GM12891 (cell line): ENCODE results near the gene FCHO1.

Source experiments
- DNase-seq: peaks from one replicate; pipeline ENCODE4 v3.0.0; 2011; ENCODE audit warnings: low spot score; ENCODE audit not compliant: insufficient read length
- FAIRE-seq: peaks from 2 replicates; lab custom pipeline; 2011; peaks lifted over from hg19 to GRCh38; lab: Jason Lieb, UNC
- PAX5 ChIP-seq: IDR thresholded peaks from 2 replicates; pipeline ENCODE4 v1.6.1; 2011; ENCODE audit warnings: low read length, moderate library complexity, mild to moderate bottlenecking; ENCODE audit not compliant: insufficient read depth, severe bottlenecking
- POLR2A ChIP-seq: IDR thresholded peaks from 2 replicates; pipeline ENCODE4 v1.6.1; 2011; ENCODE audit warnings: low read depth, low read length, control low read depth
- POLR2AphosphoS5 ChIP-seq: IDR thresholded peaks from 2 replicates; pipeline ENCODE4 v1.6.1; 2011; ENCODE audit warnings: low read depth, low read length, control low read depth
- POU2F2 ChIP-seq: IDR thresholded peaks from 2 replicates; pipeline ENCODE4 v1.6.1; 2011; ENCODE audit warnings: low read depth, mild to moderate bottlenecking, control low read depth, low read length, moderate library complexity
- SPI1 ChIP-seq: IDR thresholded peaks from 2 replicates; pipeline ENCODE4 v1.6.1; 2011; ENCODE audit warnings: low read depth, low read length, control low read depth
- TAF1 ChIP-seq: IDR thresholded peaks from 2 replicates; pipeline ENCODE4 v1.6.1; 2011; ENCODE audit warnings: low read depth, low read length, control low read depth

The FCHO1 gene

GRCh38 chr19:17830567-17831418 is 79.5 kb downstream of the FCHO1 start:
- FAIRE-seq (no peak), DNase-seq (peak; percentile 90)
- TF ChIP-seq SPI1 (peak; percentile 24; the same call in 1 of the 2 replicates), PAX5 (no peak)

- DNase-seq (no peak), FAIRE-seq (no peak)
- TF ChIP-seq SPI1 (no peak), TAF1 (no peak), POLR2A (no peak), POU2F2 (no peak), PAX5 (no peak), POLR2AphosphoS5 (no peak)
These were observed 80.2 kb downstream of the FCHO1 start for GRCh38 chr19:17831419-17831888.

DNA sequence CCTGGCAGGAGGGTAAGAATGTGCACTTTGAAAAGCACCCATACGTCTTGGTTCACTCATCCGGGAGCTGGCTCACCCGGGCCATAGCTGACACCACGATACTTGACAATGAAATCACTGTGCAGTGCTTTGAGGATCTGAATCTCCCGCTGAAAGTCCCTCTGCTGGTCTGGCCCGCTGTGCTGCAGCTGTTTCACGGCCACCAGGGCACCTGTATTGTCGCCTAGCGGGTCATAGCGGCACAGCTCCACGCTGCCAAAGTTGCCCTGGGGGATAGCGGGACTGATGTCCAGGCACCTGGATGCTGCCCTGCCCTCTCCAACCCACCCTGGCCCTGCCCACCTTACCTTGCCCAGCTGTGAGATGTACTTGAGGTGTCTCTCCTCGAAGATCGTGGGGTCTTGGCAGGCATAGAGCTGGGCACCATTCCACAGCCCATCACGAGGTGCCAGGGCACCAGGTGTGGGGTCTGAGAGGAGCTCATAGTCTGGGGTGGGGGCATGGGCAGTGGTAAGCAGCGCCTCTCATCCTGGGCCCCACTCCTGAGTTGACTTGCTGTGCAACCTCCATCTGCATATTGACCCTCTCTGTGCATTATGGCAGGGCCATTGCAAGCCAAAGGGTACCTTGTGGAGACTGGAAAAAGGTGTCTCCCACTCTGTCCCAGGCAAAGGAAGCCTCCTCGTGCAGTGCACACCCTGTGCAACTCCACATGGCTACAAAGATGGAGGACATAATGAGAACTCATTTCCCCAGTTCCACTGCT is 81.3 kb downstream of the FCHO1 start:
- FAIRE-seq (no peak), DNase-seq (no peak)
- TF ChIP-seq SPI1 (no peak), TAF1 (no peak), PAX5 (no peak), POLR2A (no peak), POLR2AphosphoS5 (no peak), POU2F2 (no peak)

DNA sequence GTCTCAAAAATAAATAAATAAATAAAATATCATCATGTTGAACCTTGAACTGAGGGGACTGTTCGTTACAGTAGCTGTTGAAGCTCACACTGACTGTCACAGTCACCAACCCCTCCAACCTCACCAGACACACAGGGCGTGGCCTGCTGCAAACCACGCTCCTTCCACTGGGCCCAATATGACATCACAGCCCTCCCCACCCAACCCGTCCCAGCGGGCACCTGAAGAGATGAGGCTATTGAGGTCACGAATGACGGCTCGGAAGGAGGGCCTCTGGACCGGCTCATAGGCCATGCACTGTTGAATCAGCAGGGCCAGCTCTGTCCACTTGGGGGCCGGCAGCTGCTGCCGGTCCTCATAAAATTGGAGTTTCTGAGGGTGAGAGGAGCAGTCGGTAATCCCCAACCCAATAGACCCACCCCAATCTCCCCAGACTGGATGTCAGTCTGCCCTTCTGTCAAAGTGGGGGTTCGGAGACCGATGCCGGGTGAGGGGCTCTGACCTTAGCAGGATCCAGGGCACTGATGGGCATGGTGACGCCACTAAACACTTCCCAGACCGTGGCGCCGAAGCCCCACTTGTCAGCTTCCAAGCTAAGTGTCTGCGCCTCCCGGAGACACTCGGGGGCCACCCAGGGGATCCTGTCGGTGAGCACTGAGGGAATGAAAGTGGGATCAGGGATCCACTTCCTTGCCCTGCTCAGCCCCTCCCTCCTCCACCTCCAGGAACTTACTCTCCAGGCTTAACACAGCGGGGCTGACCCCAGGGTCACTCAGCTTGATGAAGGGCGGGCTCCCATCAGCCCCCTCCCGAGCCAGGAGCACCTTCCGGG is 83.3 kb downstream of the FCHO1 start:
- DNase-seq: no peak
- no peak for TF ChIP-seq PAX5
- no peak for TF ChIP-seq SPI1
- no peak for TF ChIP-seq POU2F2
- no peak for TF ChIP-seq POLR2AphosphoS5
- no peak for TF ChIP-seq TAF1
- no peak for TF ChIP-seq POLR2A
- no peak for FAIRE-seq

DNA sequence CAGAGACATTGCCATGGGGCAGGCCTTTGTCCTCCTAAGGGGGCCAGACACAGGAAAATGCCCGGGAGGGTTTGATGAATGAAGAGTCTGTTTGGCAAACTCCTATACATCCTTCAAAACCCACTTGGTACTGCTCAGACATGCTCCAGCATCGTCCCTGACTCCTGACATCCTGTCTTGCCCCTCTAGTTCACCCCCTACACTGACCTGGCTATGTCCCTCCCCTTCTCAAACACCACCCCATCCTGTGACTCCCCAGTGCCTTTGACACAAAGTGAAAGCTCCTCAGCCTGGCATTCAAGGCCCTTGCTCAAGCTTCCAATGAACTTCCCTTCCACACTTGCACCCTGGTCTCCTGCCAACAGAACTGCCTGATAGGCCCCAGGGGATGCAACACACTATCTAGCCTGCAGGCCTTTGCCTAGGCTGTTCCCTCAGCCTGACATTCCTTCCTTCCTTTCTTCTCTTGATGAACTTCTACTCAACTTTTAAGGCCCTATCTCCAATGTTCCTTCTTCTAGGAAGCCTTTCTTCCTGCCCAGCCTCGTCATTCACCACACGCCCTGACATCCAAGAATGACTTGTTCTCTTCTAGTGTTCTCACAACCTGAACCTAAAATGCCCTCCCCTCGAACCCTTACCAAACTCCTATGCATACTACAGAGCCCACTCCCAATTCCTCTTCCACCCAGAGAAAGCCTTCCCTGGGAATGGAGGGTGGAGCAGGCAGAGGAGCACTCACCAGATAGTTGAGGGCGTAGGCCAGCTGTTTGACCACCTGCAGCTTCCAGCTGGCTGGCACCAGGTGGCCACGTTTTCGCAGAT is 84.1 kb downstream of the FCHO1 start:
- no peak; the same call in 1 of the 2 replicates for TF ChIP-seq POLR2AphosphoS5
- TF ChIP-seq PAX5: no peak
- TF ChIP-seq SPI1: no peak
- no peak for TF ChIP-seq POU2F2
- TF ChIP-seq POLR2A: no peak
- TF ChIP-seq TAF1: no peak
- DNase-seq (no peak), FAIRE-seq (no peak)

DNA sequence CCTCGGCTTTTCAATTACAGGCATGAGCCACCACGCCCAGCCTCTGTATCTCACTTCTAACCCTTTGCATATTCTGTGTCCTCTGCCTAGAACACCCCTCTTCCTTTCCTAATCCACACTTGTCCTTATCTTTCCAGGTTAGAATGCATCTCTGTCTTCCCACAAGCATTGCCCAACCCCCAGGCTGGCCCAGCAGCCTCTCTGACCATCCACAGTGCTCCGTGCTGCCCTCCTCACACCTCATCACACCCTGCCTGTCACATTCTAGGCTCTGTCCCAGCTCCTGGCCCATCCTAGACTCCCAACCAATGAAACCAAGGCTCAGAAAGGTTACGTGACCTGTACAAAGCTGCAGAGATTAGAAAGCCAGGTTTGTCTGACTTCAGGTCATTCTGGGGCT is 85.3 kb downstream of the FCHO1 start:
- DNase-seq (no peak), FAIRE-seq (no peak)
- TF ChIP-seq POU2F2: no peak
- no peak for TF ChIP-seq POLR2A
- TF ChIP-seq POLR2AphosphoS5: no peak
- TF ChIP-seq SPI1: no peak
- no peak for TF ChIP-seq PAX5
- no peak for TF ChIP-seq TAF1

DNA sequence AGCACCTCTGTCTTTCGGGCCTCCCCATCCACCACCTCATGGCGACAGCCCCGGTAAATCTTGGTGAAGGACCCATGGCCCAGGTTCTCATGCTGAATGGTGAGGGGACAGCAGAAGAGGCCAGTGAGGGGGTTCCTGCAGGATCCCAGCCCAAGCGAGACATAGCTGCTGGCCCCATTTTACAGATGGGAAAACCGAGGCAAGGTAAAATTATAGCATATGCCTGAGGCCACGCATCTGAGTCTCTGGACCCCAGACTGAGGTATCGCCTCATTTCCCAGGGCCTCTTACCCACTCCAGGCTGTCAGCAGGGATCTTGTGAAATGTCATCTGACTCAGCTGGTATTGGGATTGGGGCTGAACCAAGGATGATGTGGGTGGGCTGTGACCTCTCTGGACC is 86.7 kb downstream of the FCHO1 start:
- FAIRE-seq: no peak
- no peak for TF ChIP-seq POLR2A
- TF ChIP-seq POLR2AphosphoS5: no peak
- no peak for TF ChIP-seq TAF1
- TF ChIP-seq SPI1: no peak
- TF ChIP-seq PAX5: no peak
- DNase-seq: no peak
